GM06990 (cell line): ENCODE results near the gene COL4A1.

Source experiments
- DNase-seq: peaks from one replicate; pipeline ENCODE4 v3.0.0-alpha.2; 2011; ENCODE audit not compliant: insufficient read length; ENCODE audit errors: extremely low read depth
- H3K27me3 ChIP-seq: replicated peaks from 2 replicates; pipeline ENCODE4 v1.6.0; 2011; ENCODE audit warnings: low read length; ENCODE audit not compliant: control insufficient read depth, insufficient read depth
- H3K36me3 ChIP-seq: 2 replicates; pipeline ENCODE4 v1.5.1; 2011; ENCODE audit warnings: low read length; ENCODE audit not compliant: control insufficient read depth, insufficient read depth
- H3K4me3 ChIP-seq: replicated peaks from 2 replicates; pipeline ENCODE4 v1.5.1; 2011; ENCODE audit warnings: low read depth, mild to moderate bottlenecking, control low read depth, low read length
- TF ChIP-seq, protein P1 (sequence below): IDR thresholded peaks from 2 replicates; pipeline ENCODE4 v1.5.1; 2011; ENCODE audit warnings: low read length, control low read depth, mild to moderate bottlenecking, inconsistent platforms; ENCODE audit not compliant: insufficient read depth, poor library complexity, severe bottlenecking

COL4A1 gene

DNA sequence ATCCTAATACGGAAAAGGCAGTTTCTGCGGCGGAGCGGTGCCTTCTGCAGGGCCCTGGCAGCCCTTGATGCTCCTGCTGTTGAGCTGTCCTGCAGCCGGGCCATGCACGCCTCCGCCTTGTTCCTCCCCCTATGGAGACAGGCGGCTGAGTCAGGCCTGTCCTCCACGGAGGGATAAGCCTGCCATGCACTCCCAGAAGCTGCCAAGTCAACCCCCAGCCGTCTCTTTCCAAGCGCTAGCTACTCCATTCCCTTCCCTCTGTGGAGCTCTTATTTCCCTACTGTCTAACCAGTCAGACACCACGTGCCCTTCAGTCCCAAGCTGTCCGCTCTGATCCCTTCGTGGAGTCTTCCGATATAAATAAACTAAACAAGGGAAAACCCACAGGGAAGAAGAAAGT is 197.0 kb downstream of the COL4A1 start:
- no peak for DNase-seq
- no peaks in the 10 kb centered on the region for H3K27me3 ChIP-seq
- no peaks in the 10 kb centered on the region for H3K36me3 ChIP-seq
- TF ChIP-seq, protein P1, sequence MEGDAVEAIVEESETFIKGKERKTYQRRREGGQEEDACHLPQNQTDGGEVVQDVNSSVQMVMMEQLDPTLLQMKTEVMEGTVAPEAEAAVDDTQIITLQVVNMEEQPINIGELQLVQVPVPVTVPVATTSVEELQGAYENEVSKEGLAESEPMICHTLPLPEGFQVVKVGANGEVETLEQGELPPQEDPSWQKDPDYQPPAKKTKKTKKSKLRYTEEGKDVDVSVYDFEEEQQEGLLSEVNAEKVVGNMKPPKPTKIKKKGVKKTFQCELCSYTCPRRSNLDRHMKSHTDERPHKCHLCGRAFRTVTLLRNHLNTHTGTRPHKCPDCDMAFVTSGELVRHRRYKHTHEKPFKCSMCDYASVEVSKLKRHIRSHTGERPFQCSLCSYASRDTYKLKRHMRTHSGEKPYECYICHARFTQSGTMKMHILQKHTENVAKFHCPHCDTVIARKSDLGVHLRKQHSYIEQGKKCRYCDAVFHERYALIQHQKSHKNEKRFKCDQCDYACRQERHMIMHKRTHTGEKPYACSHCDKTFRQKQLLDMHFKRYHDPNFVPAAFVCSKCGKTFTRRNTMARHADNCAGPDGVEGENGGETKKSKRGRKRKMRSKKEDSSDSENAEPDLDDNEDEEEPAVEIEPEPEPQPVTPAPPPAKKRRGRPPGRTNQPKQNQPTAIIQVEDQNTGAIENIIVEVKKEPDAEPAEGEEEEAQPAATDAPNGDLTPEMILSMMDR: no peak
- no peak overlapping the region for H3K4me3 ChIP-seq

DNA sequence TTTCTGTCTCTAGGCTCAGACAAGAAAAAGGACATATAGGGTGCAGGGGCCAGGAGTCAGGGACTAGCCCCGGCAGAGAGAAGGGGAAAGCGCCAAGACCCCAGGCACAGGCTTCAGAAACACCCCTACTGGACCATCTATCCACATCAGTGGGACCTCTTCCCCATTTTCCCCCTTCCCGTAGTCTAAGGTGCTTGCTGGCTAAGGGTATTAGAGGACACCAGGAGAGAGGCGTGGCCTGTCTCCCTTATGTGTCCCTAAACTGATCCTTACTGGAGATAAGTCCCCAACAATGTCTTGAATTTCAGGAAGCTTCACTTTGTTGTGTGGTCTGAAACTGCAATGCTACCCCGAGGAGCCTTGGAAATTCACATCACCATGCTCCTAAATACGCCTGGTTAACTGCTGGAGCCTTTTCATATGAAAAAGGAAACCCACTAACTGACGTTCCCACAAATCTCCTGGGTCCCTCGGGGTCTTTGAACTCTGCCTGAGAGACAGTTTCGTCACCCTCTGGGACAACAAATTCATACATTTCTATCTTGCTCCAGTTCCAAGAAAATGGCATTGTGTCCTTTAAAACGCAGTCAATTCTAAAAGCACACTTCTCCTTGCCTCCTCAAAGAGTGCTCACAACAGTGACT is 197.7 kb downstream of the COL4A1 start:
- TF ChIP-seq, protein P1: no peak
- no peak for DNase-seq
- Histone ChIP-seq H3K4me3 (no peak overlapping the region), H3K27me3 (no peaks in the 10 kb centered on the region), H3K36me3 (no peaks in the 10 kb centered on the region)

DNA sequence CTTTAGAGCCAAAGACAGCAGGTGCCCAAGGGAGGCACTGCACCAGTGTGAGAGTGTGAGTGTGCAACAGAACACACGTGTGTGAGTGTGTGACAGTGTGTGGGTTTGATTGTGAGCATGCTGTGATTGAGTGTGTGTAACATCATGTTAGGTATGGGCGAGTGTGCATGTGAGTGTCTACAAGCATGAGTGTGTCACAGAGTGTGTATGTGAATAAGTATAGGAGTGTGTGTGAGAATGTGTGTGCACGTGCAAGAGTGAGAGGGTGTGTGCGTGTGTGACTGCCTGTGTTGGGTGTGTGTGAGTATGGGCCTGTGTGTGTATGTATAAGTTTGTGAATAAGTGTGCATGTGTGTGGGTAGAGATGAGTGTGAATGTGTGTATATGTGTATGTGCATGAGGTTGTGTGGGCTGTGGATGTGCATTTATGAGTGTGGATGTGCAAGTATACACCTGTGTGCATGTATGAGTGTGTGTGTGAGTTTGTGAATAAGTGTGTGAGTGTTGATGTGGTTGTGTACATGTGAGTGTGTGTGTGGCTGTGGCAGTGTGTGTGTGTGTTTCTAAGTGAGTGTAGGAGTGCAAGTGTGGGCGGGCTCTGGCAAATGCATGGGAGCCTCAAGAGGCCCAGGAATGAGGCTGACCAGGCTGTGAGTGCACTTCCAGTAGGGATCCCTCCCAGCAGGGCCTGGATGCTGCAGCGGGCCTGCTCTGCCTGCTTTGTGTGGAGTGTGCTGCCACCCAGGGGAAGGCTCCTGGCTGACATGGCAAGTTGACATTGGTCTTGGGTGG is 198.4 kb downstream of the COL4A1 start:
- no peaks in the 10 kb centered on the region for H3K27me3 ChIP-seq
- no peak for DNase-seq
- no peaks in the 10 kb centered on the region for H3K36me3 ChIP-seq
- TF ChIP-seq, protein P1: peak; percentile 49
- no peak overlapping the region for H3K4me3 ChIP-seq

DNA sequence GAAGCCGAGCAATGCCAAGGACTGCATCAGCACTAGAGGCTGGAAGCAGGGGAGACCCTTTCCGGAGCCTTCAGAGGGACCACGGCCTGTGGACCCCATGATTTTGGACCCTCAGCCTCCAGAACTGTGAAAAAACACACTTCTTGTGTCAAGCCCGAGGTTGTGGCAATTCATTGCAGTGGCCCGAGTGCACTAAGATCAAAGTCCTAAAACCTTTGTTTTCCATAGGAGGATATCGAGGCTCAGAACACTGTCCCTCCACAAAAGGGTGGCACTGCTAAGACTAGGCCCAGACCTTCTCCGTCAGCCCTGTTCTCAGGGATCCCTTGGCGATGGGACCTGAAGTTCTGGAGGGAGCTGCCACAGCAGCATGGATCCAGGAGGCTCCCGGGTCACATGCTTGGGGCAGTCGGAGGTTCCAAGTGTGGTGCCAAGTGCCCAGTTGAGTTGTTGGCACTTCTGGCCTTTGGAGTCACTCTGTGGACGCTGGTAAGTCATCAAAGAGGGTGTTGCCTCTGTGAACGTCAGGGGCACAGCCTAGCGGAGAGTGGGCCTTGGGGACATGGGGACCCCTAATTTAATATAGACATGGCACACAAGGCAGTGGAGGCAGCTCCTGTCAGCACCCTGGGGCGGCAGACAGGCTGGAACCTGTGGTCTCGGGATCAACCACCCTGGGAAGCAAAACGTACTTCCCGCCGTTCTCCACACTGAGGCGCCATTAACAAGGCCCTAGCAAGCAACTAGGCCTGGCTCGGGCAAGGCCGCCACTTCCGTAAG is 199.2 kb downstream of the COL4A1 start:
- no peaks in the 10 kb centered on the region for H3K36me3 ChIP-seq
- no peak overlapping the region for H3K4me3 ChIP-seq
- DNase-seq: no peak
- TF ChIP-seq, protein P1: no peak
- H3K27me3 ChIP-seq: no peaks in the 10 kb centered on the region

DNA sequence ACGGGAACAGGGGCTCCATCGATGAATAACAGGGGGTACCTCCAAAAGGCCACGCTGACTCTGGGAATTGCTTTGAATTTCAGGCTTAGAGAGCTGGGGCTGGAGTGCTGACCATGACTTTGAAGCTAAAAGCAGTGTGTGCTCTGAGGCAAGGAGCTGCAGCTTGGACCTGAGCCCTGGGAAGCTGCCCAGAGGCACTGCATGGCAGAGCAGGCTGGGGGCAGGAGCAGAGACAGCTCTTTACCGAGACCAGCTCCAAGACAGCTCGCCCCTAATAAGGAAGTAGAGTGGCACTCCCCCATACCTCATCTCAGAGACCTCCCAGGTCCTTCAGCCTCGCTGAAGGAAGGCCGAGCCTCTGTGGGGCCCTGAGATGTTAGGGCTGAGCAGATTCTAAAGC is 200.2 kb downstream of the COL4A1 start:
- no peaks in the 10 kb centered on the region for H3K36me3 ChIP-seq
- DNase-seq: no peak
- no peaks in the 10 kb centered on the region for H3K27me3 ChIP-seq
- no peak overlapping the region for H3K4me3 ChIP-seq
- TF ChIP-seq, protein P1: no peak
